Body of pancreas (tissue), 4 donors: ENCODE data around the gene ADRA2C.

ENCODE experiments used
- CTCF ChIP-seq, 7 experiments: fragments of 450-650 bp in 4 of 7; fragments of 200-600 bp in 3 of 7; sonication (generic) in 3 of 7; IDR thresholded peaks; one replicate each; pipeline ENCODE4 v1.5.1; 2016 to 2019; ENCODE audit warnings: antibody characterized with exemption in 7 of 7
- POLR2A ChIP-seq, 3 donors: fragments of 450-650 bp; IDR thresholded peaks; one replicate each; pipeline ENCODE4 v1.6.1; 2016; ENCODE audit warnings: antibody characterized with exemption in 3 of 3, mild to moderate bottlenecking in 2 of 3

DNA sequence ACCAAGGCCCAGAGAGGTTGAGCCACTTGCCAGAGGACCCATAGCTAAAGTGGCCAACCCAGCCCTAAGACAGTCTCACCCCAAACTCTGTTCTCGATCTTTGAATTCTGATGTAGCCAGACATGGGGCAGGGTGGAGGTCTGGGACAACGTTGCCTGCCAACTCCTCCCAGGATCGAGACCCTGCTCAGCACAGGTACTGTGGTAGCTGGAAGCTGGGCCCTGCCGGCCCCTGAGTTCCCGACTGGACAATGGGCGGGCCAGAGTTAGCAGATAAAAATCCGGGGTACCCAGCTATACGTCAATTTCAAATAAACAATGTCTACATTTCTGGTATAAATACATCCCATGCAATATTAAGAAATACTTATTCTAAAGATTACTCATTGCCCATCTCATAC lies 35.3 kb downstream of the ADRA2C start:
- TF ChIP-seq POLR2A (IDR thresholded peaks at IDR 0.05) (no peak), CTCF (IDR thresholded peaks at IDR 0.05) (no peak)
